Renal cortex interstitium (tissue), 11 donors: Measurements from ENCODE around the gene TAF15. TPM values are rescaled to one million over a fixed set of nuclear protein-coding genes. Genes with fewer than 3 reads are reported as not detected.

Experiments
- DNase-seq, 11 donors: peaks; one replicate each; pipeline ENCODE4 v3.0.0-alpha.2; 2013; ENCODE audit warnings: low read depth in 9 of 11, low spot score in 4 of 11; ENCODE audit errors: extremely low read depth in 1 of 11
- polyA plus RNA-seq, 3 donors: library from polyadenylated mRNA; unstranded; fragments of 120-200 nt; gene quantifications; one replicate each; pipeline ENCODE4 v1.2.1, GENCODE V29; 2013; ENCODE audit not compliant: insufficient read length in 3 of 3

TAF15 gene
- polyA plus RNA-seq, 3 donors: 232 to 250 (median 245) TPM

- DNase-seq: no peak
Measured at GRCh38 chr17:35775039-35775438, 34.2 kb upstream of the TAF15 start.

- no peak for DNase-seq
Measured at GRCh38 chr17:35775583-35775982, 33.7 kb upstream of the TAF15 start.

- no peak for DNase-seq
Measured at GRCh38 chr17:35778641-35779196, 30.6 kb upstream of the TAF15 start.

- no peak for DNase-seq
Measured at GRCh38 chr17:35780950-35781349, 28.3 kb upstream of the TAF15 start.

- no peak for DNase-seq
Measured at GRCh38 chr17:35784895-35785294, 24.4 kb upstream of the TAF15 start.

GRCh38 chr17:35786941-35787432 is 22.3 kb upstream of the TAF15 start:
- DNase-seq: no peak

GRCh38 chr17:35788477-35789368 is 20.6 kb upstream of the TAF15 start:
- no peak for DNase-seq

- DNase-seq: no peak
Measured at GRCh38 chr17:35790841-35791240, 18.4 kb upstream of the TAF15 start.

- no peak for DNase-seq
Measured at GRCh38 chr17:35791681-35792350, 17.5 kb upstream of the TAF15 start.

- no peak for DNase-seq
Measured at GRCh38 chr17:35793257-35793656, 16.0 kb upstream of the TAF15 start.

- peak in 1 of 11 donors; percentile 23 for DNase-seq
Measured at GRCh38 chr17:35795007-35795870, 14.0 kb upstream of the TAF15 start, which contains the start of gene MMP28. MMP28 (minus strand) TSS chr17:35795641; CDS start chr17:35795377, 264 bp downstream.

GRCh38 chr17:35795871-35796265 is 13.4 kb upstream of the TAF15 start:
- no peak for DNase-seq

GRCh38 chr17:35796942-35797341 is 12.3 kb upstream of the TAF15 start:
- DNase-seq: no peak

GRCh38 chr17:35797370-35797769 is 11.9 kb upstream of the TAF15 start:
- no peak for DNase-seq

GRCh38 chr17:35797918-35798317 is 11.4 kb upstream of the TAF15 start:
- DNase-seq: no peak

- no peak for DNase-seq
Measured at GRCh38 chr17:35799942-35800341, 9.3 kb upstream of the TAF15 start.

GRCh38 chr17:35801583-35802224 is 7.6 kb upstream of the TAF15 start:
- peak in 1 of 11 donors; percentile 20 for DNase-seq

- peak in 10 of 11 donors; percentile 47 to 82 (median 66) for DNase-seq
Measured at GRCh38 chr17:35804658-35805192, 4.6 kb upstream of the TAF15 start.
